HepG2 (cell line): ENCODE results near the gene ALOXE3. TPM values are rescaled to one million over a fixed set of nuclear protein-coding genes. Genes with fewer than 3 reads are reported as not detected.

Source experiments
- CEBPG ChIP-seq: IDR thresholded peaks from 2 replicates; pipeline ENCODE4 v1.6.1; 2016
- FOSL2 ChIP-seq: sonication (generic); formaldehyde crosslinking; IDR thresholded peaks from 2 replicates; pipeline ENCODE4 v1.4.0; 2020; ENCODE audit warnings: missing genetic modification reagents
- FOXJ3 ChIP-seq: sonication (generic); formaldehyde crosslinking; IDR thresholded peaks from 2 replicates; pipeline ENCODE4 v1.4.0; 2020; ENCODE audit warnings: missing genetic modification reagents, mild to moderate bottlenecking, borderline replicate concordance
- HOXA5 ChIP-seq: sonication (generic); formaldehyde crosslinking; IDR thresholded peaks from 2 replicates; pipeline ENCODE4 v1.4.0; 2020; ENCODE audit warnings: missing genetic modification reagents
- MED1 ChIP-seq: sonication (generic); formaldehyde crosslinking; IDR thresholded peaks from 2 replicates; pipeline ENCODE4 v1.4.0; 2020; ENCODE audit warnings: missing genetic modification reagents
- MIXL1 ChIP-seq: IDR thresholded peaks from 2 replicates; pipeline ENCODE4 v1.6.1; 2016
- MLLT10 ChIP-seq: sonication (generic); formaldehyde crosslinking; IDR thresholded peaks from 2 replicates; pipeline ENCODE4 v1.4.0; 2020; ENCODE audit warnings: missing genetic modification reagents
- MYPOP ChIP-seq: sonication (generic); formaldehyde crosslinking; IDR thresholded peaks from 2 replicates; pipeline ENCODE4 v1.8.1; 2023; ENCODE audit warnings: mild to moderate bottlenecking, moderate library complexity, missing genetic modification reagents
- NBN ChIP-seq: fragments of 450-650 bp; conservative IDR thresholded peaks from 2 replicates; pipeline ENCODE4 v1.6.1; 2017
- NFE2L1 ChIP-seq: sonication (generic); formaldehyde crosslinking; IDR thresholded peaks from 2 replicates; pipeline ENCODE4 v1.4.0; 2020; ENCODE audit warnings: missing genetic modification reagents, mild to moderate bottlenecking, borderline replicate concordance
- SIX4 ChIP-seq: sonication (generic); formaldehyde crosslinking; IDR thresholded peaks from 2 replicates; pipeline ENCODE4 v1.4.0; 2020; ENCODE audit warnings: missing genetic modification reagents
- SP4 ChIP-seq: sonication (generic); formaldehyde crosslinking; IDR thresholded peaks from 2 replicates; pipeline ENCODE4 v1.8.1; 2023; ENCODE audit warnings: mild to moderate bottlenecking, missing genetic modification reagents
- STAT5B ChIP-seq: sonication (generic); formaldehyde crosslinking; IDR thresholded peaks from 2 replicates; pipeline ENCODE4 v1.4.0; 2020; ENCODE audit warnings: missing genetic modification reagents
- TARDBP ChIP-seq: sonication (generic); formaldehyde crosslinking; IDR thresholded peaks from 2 replicates; pipeline ENCODE4 v1.8.0; 2022; ENCODE audit warnings: mild to moderate bottlenecking, missing genetic modification reagents
- ZBTB40 ChIP-seq, 2 experiments: fragments of 450-650 bp in 1 of 2; sonication (generic) in 1 of 2; formaldehyde crosslinking in 1 of 2; IDR thresholded peaks; 2 replicates each; pipeline versions ENCODE4 v1.6.1 to v1.8.0; 2016 to 2022; ENCODE audit warnings: antibody characterized with exemption in 1 of 2, mild to moderate bottlenecking in 1 of 2, missing genetic modification reagents in 1 of 2
- ZNF317 ChIP-seq: sonication (generic); formaldehyde crosslinking; IDR thresholded peaks from 2 replicates; pipeline ENCODE4 v1.5.0; 2020; ENCODE audit warnings: mild to moderate bottlenecking, missing genetic modification reagents
- ZNF335 ChIP-seq: sonication (generic); formaldehyde crosslinking; IDR thresholded peaks from 2 replicates; pipeline ENCODE4 v1.4.0; 2020; ENCODE audit warnings: missing genetic modification reagents
- ZNF574 ChIP-seq: sonication (generic); formaldehyde crosslinking; IDR thresholded peaks from 2 replicates; pipeline ENCODE4 v1.4.0; 2020; ENCODE audit warnings: missing genetic modification reagents
- polyA plus RNA-seq, 8 experiments: library from polyadenylated mRNA; depleted of rRNA in 3 of 8; stranded (reverse) in 7 of 8; unstranded in 1 of 8; fragments of >200 nt; fragmentation: Illumina TruSeq in 4 of 8; extraction: Trizol in 4 of 8; gene quantifications; 2 replicates each; pipeline versions ENCODE4 v1.2.1 to v1.2.3, GENCODE V29; 2011 to 2016; ENCODE audit warnings: low read depth in 4 of 8, missing spikeins in 1 of 8, mixed read lengths in 1 of 8; ENCODE audit not compliant: insufficient read depth in 1 of 8
- total RNA-seq, 5 experiments: library from RNA; depleted of rRNA; stranded (reverse); fragments of >200 nt; fragmentation: Illumina TruSeq; extraction: Trizol; gene quantifications; 2 replicates each; pipeline ENCODE4 v1.2.3, GENCODE V29; 2016; ENCODE audit warnings: low read depth in 1 of 5

Gene ALOXE3
- total and polyA plus RNA-seq, 2 of the 13 experiments (the other 11 are each of a cell fraction or from before 2014, with no cell fraction given), result 0.07 TPM; not detected in 1

- TF ChIP-seq ZBTB40 (IDR thresholded peaks at IDR 0.05) (no peak), ZBTB40 (CRISPR knock-in tag; IDR thresholded peaks at IDR 0.05) (peak; percentile 65; the same call in 1 of the 2 replicates), NBN (no peak), MLLT10 (CRISPR knock-in tag) (no peak), STAT5B (CRISPR knock-in tag) (no peak), FOXJ3 (CRISPR knock-in tag) (no peak), CEBPG (no peak), ZNF317 (CRISPR knock-in tag) (0 out of 2 replicates have a peak, but pooled peaks have one; percentile 41), ZNF574 (peak; percentile 78), TARDBP (CRISPR knock-in tag) (peak; percentile 79), HOXA5 (CRISPR knock-in tag) (peak; percentile 95; the same call in 1 of the 2 replicates), ZNF335 (0 out of 2 replicates have a peak, but pooled peaks have one; percentile 52), NFE2L1 (no peak), MED1 (peak; percentile 83), SIX4 (CRISPR knock-in tag) (no peak), MIXL1 (CRISPR knock-in tag) (peak; percentile 27; the same call in 1 of the 2 replicates), SP4 (CRISPR knock-in tag) (peak; percentile 91), MYPOP (CRISPR knock-in tag) (peak; percentile 94), FOSL2 (CRISPR knock-in tag) (peak; percentile 45)
Observed at GRCh38 chr17:8138672-8139371, 20.5 kb upstream of the ALOXE3 start (continued).
